Measurements from ENCODE around the gene CRY2.

Gene CRY2

GRCh38 chr11:45913942-45914635 is 66.8 kb downstream of the CRY2 start:
- H3K36me3 ChIP-seq (ENCODE audit: control insufficient read depth, insufficient read depth, low read length), result peaks cover 6% of the 10 kb centered on the region

DNA sequence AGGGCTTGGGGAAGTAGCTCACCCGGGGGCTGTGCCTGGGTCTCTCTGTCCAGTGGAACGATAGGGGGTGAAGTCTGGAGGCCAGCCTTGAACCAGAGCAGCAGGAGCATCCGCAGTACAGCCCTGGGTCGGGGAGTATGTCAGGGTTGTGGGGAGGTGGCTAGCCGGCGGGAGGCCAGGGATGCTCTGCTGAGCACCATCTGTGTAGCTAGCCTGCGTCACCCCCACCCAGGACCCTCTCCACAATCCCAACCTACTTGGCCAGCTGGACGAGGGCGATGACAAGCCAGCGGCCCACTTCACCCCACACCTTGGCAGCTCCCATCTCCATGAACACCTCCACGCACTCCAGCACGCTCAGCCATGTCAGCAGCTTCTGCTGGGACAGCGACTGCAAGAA is 68.2 kb downstream of the CRY2 start:
- Histone ChIP-seq H3K36me3 (ENCODE audit: control insufficient read depth, insufficient read depth, low read length) (peaks cover 6% of the 10 kb centered on the region), H3K9ac (ENCODE audit: low read length) (no peak overlapping the region), H3K27me3 (ENCODE audit: control insufficient read depth, insufficient read depth, low read length) (no peaks in the 10 kb centered on the region), H3K9me3 (ENCODE audit: control insufficient read depth, low read length) (no peaks in the 10 kb centered on the region), H3K4me1 (ENCODE audit: control insufficient read depth, insufficient read depth, low read length) (no peaks in the 10 kb centered on the region), H3K4me3 (ENCODE audit: low read length) (no peak overlapping the region)

More at GRCh38 chr11:45913942-45914635, 66.8 kb downstream of the CRY2 start:
- Histone ChIP-seq H3K9ac (ENCODE audit: low read length) (no peak overlapping the region), H3K27me3 (ENCODE audit: control insufficient read depth, insufficient read depth, low read length) (no peaks in the 10 kb centered on the region), H3K4me3 (ENCODE audit: low read length) (no peak overlapping the region), H3K9me3 (ENCODE audit: control insufficient read depth, low read length) (no peaks in the 10 kb centered on the region), H3K4me1 (ENCODE audit: control insufficient read depth, insufficient read depth, low read length) (no peaks in the 10 kb centered on the region)

GRCh38 chr11:45917286-45917622 is 70.0 kb downstream of the CRY2 start:
- H3K9me3 ChIP-seq (ENCODE audit: control insufficient read depth, low read length), result no peaks in the 10 kb centered on the region
- H3K27me3 ChIP-seq (ENCODE audit: control insufficient read depth, insufficient read depth, low read length), result peaks cover 11% of the 10 kb centered on the region
- peaks cover 6% of the 10 kb centered on the region for H3K36me3 ChIP-seq (ENCODE audit: control insufficient read depth, insufficient read depth, low read length)
- peak overlapping the region; percentile 95 for H3K9ac ChIP-seq (ENCODE audit: low read length)
- H3K4me1 ChIP-seq (ENCODE audit: control insufficient read depth, insufficient read depth, low read length), result peaks cover 6% of the 10 kb centered on the region
- H3K4me3 ChIP-seq (ENCODE audit: low read length), result peak overlapping the region; percentile 98

- peaks cover 16% of the 10 kb centered on the region for H3K27me3 ChIP-seq (ENCODE audit: control insufficient read depth, insufficient read depth, low read length)
- peaks cover 6% of the 10 kb centered on the region for H3K4me1 ChIP-seq (ENCODE audit: control insufficient read depth, insufficient read depth, low read length)
- H3K36me3 ChIP-seq (ENCODE audit: control insufficient read depth, insufficient read depth, low read length), result peaks cover 6% of the 10 kb centered on the region
- H3K4me3 ChIP-seq (ENCODE audit: low read length), result peak within 1 kb of the TSS; percentile 98
- no peaks in the 10 kb centered on the region for H3K9me3 ChIP-seq (ENCODE audit: control insufficient read depth, low read length)
- H3K9ac ChIP-seq (ENCODE audit: low read length), result peak within 1 kb of the TSS; percentile 95
These were observed 70.5 kb downstream of the CRY2 start, which contains the start of gene PEX16 for GRCh38 chr11:45917623-45918330. Gene PEX16, minus strand, starts transcription at chr11:45917877. Its CDS starts 66 bp downstream, at chr11:45917811.

DNA sequence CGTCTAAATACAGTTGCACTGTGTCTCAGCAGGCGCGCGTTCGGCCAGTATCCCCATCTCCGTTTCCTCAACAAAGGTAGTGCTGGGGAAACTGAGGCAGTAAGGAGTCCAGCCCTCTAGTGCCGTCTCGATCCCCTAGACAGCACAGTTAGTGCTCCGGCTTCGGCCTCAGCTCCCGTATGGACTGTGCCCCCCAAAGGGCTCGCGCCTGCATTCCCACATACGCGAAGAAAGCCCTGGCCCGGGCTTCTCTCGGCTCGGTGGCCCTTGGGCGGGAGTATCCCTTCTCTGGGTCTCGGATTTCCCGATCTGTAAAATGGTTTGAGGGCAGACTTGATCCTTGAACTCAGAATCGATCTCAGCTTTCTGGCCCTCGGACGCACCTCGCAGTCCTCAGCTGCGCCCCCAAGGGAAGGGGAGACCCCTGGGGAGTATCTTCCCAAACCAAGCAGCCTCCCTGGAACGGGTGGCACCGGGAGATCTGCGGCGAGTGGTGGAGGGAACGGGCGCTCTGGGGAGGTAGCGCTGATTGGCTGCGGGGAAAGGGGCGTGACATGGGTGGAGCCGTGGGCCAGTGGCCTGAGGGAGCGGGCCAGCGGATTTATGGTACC is 71.2 kb downstream of the CRY2 start:
- peaks cover 6% of the 10 kb centered on the region for H3K4me1 ChIP-seq (ENCODE audit: control insufficient read depth, insufficient read depth, low read length)
- peak overlapping the region; percentile 95 for H3K9ac ChIP-seq (ENCODE audit: low read length)
- H3K9me3 ChIP-seq (ENCODE audit: control insufficient read depth, low read length), result no peaks in the 10 kb centered on the region
- H3K27me3 ChIP-seq (ENCODE audit: control insufficient read depth, insufficient read depth, low read length), result peaks cover 23% of the 10 kb centered on the region
- peak overlapping the region; percentile 98 for H3K4me3 ChIP-seq (ENCODE audit: low read length)
- peaks cover 6% of the 10 kb centered on the region for H3K36me3 ChIP-seq (ENCODE audit: control insufficient read depth, insufficient read depth, low read length)

- no peak overlapping the region for H3K9ac ChIP-seq (ENCODE audit: low read length)
- H3K4me1 ChIP-seq (ENCODE audit: control insufficient read depth, insufficient read depth, low read length), result peaks cover 6% of the 10 kb centered on the region
These were observed 71.8 kb downstream of the CRY2 start for GRCh38 chr11:45918962-45919675.

DNA sequence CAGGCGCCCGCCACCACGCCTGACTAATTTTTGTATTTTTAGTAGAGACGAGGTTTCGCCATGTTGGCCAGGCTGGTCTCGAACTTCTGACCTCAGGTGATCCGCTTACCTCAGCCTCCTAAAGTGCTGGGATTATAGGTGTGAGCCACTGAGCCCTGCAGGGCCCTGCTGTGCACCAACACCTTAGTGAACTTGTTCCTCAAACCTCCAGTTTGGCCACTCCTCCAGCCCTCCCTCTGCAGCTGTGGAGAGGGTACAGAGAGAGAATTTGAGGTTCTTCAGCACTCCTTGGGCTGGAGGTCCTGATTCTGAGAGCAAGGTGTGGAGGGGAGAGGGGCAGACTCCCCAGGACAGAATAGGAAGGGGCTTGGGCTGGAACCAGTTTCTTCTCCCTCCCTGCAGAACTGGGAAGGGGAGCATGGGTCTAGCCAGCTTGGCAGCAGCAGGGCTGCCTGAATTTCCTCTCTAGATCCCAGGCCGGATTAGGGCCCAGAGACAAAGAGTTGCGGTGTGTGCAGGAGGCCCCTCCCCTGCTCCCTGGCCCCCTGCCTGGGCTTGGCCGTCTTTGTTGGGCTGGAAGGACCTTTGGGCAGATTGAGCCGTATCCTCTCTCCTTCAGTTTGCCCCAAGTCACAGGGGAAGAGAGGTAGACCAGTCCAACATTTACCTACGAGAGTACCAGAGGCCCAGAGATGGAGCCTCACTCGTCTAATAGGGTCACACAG is 72.7 kb downstream of the CRY2 start:
- no peak overlapping the region for H3K9ac ChIP-seq (ENCODE audit: low read length)
- no peaks in the 10 kb centered on the region for H3K9me3 ChIP-seq (ENCODE audit: control insufficient read depth, low read length)
- H3K36me3 ChIP-seq (ENCODE audit: control insufficient read depth, insufficient read depth, low read length), result peaks cover 5% of the 10 kb centered on the region
- peaks cover 23% of the 10 kb centered on the region for H3K27me3 ChIP-seq (ENCODE audit: control insufficient read depth, insufficient read depth, low read length)
- no peak overlapping the region for H3K4me3 ChIP-seq (ENCODE audit: low read length)
- peaks cover 6% of the 10 kb centered on the region for H3K4me1 ChIP-seq (ENCODE audit: control insufficient read depth, insufficient read depth, low read length)

More at GRCh38 chr11:45918962-45919675, 71.8 kb downstream of the CRY2 start:
- Histone ChIP-seq H3K4me3 (ENCODE audit: low read length) (no peak overlapping the region), H3K36me3 (ENCODE audit: control insufficient read depth, insufficient read depth, low read length) (peaks cover 6% of the 10 kb centered on the region), H3K9me3 (ENCODE audit: control insufficient read depth, low read length) (no peaks in the 10 kb centered on the region), H3K27me3 (ENCODE audit: control insufficient read depth, insufficient read depth, low read length) (peaks cover 23% of the 10 kb centered on the region)

GRCh38 chr11:45920531-45921477 is 73.5 kb downstream of the CRY2 start:
- peak overlapping the region; percentile 31 for H3K9ac ChIP-seq (ENCODE audit: low read length)
- peaks cover 23% of the 10 kb centered on the region for H3K27me3 ChIP-seq (ENCODE audit: control insufficient read depth, insufficient read depth, low read length)
- no peaks in the 10 kb centered on the region for H3K9me3 ChIP-seq (ENCODE audit: control insufficient read depth, low read length)
- H3K4me1 ChIP-seq (ENCODE audit: control insufficient read depth, insufficient read depth, low read length), result peaks cover 6% of the 10 kb centered on the region
- H3K36me3 ChIP-seq (ENCODE audit: control insufficient read depth, insufficient read depth, low read length), result no peaks in the 10 kb centered on the region
- H3K4me3 ChIP-seq (ENCODE audit: low read length), result no peak overlapping the region

DNA sequence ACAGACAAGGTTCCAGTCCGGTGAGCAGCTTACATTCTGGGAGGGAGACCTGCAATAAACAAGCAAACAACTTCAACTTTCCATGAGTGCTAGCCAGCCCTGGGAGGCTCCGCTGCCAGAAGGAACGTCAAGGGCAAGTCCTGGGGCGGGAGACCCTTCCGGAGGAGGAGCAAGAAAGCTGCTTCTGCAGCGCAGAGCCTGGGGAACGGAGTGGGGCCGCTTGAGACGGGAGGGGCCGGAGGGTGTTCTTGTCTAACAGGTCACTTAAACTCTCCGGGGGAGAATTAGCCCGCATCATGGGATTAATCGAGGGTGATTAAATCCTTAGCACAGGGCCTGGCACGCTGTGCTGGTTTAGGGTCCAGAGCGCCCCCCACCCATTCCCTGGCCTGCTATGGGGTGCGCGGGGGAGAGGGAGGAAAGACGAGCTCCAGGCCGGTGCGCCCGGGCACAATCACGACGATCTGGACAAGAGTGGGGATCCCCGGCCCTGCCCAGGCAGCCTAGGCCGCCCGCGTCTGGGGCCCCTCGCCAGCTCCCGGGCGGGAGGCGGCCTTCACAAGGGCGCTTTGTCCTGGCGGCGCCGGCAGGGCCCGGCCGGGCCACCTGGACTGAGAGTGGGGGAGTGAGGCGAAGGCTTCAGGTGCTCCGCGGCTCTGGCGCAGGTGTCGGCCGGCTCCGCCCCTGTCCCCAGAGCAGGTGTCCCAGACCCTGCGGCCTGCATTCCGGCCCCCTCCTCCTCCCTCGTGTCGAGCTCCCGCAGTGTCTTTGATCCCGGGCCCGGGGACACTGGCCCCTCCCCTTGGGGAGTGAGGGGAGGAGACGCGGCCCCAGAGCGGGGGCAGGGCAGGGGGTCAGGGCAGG is 74.5 kb downstream of the CRY2 start:
- Histone ChIP-seq H3K4me1 (ENCODE audit: control insufficient read depth, insufficient read depth, low read length) (peaks cover 6% of the 10 kb centered on the region), H3K36me3 (ENCODE audit: control insufficient read depth, insufficient read depth, low read length) (no peaks in the 10 kb centered on the region), H3K27me3 (ENCODE audit: control insufficient read depth, insufficient read depth, low read length) (peaks cover 23% of the 10 kb centered on the region), H3K9ac (ENCODE audit: low read length) (peak overlapping the region; percentile 31), H3K9me3 (ENCODE audit: control insufficient read depth, low read length) (no peaks in the 10 kb centered on the region), H3K4me3 (ENCODE audit: low read length) (peak overlapping the region; percentile 25)

- H3K36me3 ChIP-seq (ENCODE audit: control insufficient read depth, insufficient read depth, low read length), result no peaks in the 10 kb centered on the region
- no peaks in the 10 kb centered on the region for H3K9me3 ChIP-seq (ENCODE audit: control insufficient read depth, low read length)
- H3K27me3 ChIP-seq (ENCODE audit: control insufficient read depth, insufficient read depth, low read length), result peaks cover 23% of the 10 kb centered on the region
- peaks cover 6% of the 10 kb centered on the region for H3K4me1 ChIP-seq (ENCODE audit: control insufficient read depth, insufficient read depth, low read length)
- peak within 1 kb of the TSS; percentile 25 for H3K4me3 ChIP-seq (ENCODE audit: low read length)
- H3K9ac ChIP-seq (ENCODE audit: low read length), result peak within 1 kb of the TSS; percentile 31
These were observed 75.3 kb downstream of the CRY2 start, which contains the start of gene LARGE2 for GRCh38 chr11:45922425-45923082. Gene LARGE2, plus strand, starts transcription at chr11:45922656. Its CDS starts 227 bp downstream, at chr11:45922883.

Measured in mucosa of stomach (tissue), 1 donor.